ENCODE results near the gene ARHGEF25.
"Not testable (repeated sequence)": the region's sequence is repeated elsewhere in the genome, so short reads cannot be mapped to it uniquely, and the experiment has no call there.

The ARHGEF25 gene

GRCh38 chr12:57583008-57583831 is 28.0 kb upstream of the ARHGEF25 start:
- DNase-seq (ENCODE audit: low read depth, low spot score): peak; percentile 60
- Histone ChIP-seq H3K36me3 (ENCODE audit: insufficient read depth, low read length) (no peaks in the 10 kb centered on the region), H3K27ac (no peak overlapping the region)

DNA sequence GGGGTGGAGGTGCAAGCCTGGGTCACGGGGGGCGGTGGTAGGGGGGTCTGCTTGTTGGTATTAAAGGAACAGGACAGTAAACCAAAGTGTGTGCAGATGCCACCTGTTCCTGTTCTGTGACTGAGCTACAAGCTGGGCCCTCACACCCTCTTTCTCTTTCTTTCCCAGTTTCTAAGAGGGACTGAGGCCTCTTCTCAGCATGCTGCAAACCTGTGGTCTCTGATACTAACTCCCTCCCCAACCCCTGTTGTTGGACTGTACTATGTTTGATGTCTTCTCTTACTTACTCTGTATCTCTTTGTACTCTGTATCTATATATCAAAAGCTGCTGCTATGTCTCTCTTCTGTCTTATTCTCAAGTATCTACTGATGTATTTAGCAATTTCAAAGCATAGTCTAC is 27.2 kb upstream of the ARHGEF25 start:
- H3K4me3 ChIP-seq: no peak overlapping the region
- DNase-seq (ENCODE audit: low read depth, low spot score): no peak
- no peak overlapping the region for H3K27ac ChIP-seq
- no peaks in the 10 kb centered on the region for H3K36me3 ChIP-seq (ENCODE audit: insufficient read depth, low read length)
- no peak overlapping the region for H3K9ac ChIP-seq (ENCODE audit: insufficient read length)
- H3K9me3 ChIP-seq (ENCODE audit: low read depth, low read length): no peaks in the 10 kb centered on the region
- no peak for TF ChIP-seq POLR2AphosphoS5 (IDR thresholded peaks at IDR 0.05; ENCODE audit: borderline replicate concordance, low read depth, low read length)

More at GRCh38 chr12:57583008-57583831, 28.0 kb upstream of the ARHGEF25 start:
- H3K9ac ChIP-seq (ENCODE audit: insufficient read length): no peak overlapping the region
- H3K4me3 ChIP-seq: no peak overlapping the region
- TF ChIP-seq EZH2 (IDR thresholded peaks at IDR 0.05) (no peak), FOXP2 (optimal IDR thresholded peaks at IDR 0.05; ENCODE audit: control extremely low read depth, extremely low read length, insufficient read depth) (no peak), POLR2AphosphoS5 (IDR thresholded peaks at IDR 0.05; ENCODE audit: borderline replicate concordance, low read depth, low read length) (no peak)
- no peaks in the 10 kb centered on the region for H3K9me3 ChIP-seq (ENCODE audit: low read depth, low read length)

GRCh38 chr12:57584690-57585089 is 26.5 kb upstream of the ARHGEF25 start:
- no peak for TF ChIP-seq FOXP2 (optimal IDR thresholded peaks at IDR 0.05; ENCODE audit: control extremely low read depth, extremely low read length, insufficient read depth)
- TF ChIP-seq EZH2 (IDR thresholded peaks at IDR 0.05): no peak
- no peak for TF ChIP-seq POLR2AphosphoS5 (IDR thresholded peaks at IDR 0.05; ENCODE audit: borderline replicate concordance, low read depth, low read length)
- no peak overlapping the region for H3K27ac ChIP-seq
- no peaks in the 10 kb centered on the region for H3K9me3 ChIP-seq (ENCODE audit: low read depth, low read length)
- no peak overlapping the region for H3K4me3 ChIP-seq
- H3K9ac ChIP-seq (ENCODE audit: insufficient read length): no peak overlapping the region
- no peaks in the 10 kb centered on the region for H3K36me3 ChIP-seq (ENCODE audit: insufficient read depth, low read length)
- no peak for DNase-seq (ENCODE audit: low read depth, low spot score)

GRCh38 chr12:57585156-57585555 is 26.1 kb upstream of the ARHGEF25 start:
- TF ChIP-seq POLR2AphosphoS5 (IDR thresholded peaks at IDR 0.05; ENCODE audit: borderline replicate concordance, low read depth, low read length) (no peak), EZH2 (IDR thresholded peaks at IDR 0.05) (no peak), FOXP2 (optimal IDR thresholded peaks at IDR 0.05; ENCODE audit: control extremely low read depth, extremely low read length, insufficient read depth) (no peak)
- H3K4me3 ChIP-seq: no peak overlapping the region

DNA sequence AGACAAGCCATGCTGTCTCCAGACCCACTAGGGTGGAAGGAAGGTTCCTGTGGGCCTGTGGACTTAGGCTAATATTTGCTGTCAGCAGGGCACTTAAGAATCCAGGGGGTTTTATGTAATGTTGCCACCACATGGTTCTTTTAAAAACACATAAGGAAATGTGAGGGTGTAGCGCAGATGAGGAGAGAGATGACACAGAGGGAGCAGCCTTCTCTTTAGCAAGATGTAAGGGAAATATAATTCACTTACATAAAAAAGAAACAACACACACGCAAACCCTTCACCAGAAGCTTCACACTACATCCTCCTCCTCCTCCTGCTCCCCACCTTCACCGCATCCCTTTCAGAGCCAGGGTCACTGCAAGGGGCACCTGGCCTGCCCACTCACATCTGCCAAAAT is 25.1 kb upstream of the ARHGEF25 start:
- Histone ChIP-seq H3K9ac (ENCODE audit: insufficient read length) (no peak overlapping the region), H3K9me3 (ENCODE audit: low read depth, low read length) (no peaks in the 10 kb centered on the region), H3K36me3 (ENCODE audit: insufficient read depth, low read length) (no peaks in the 10 kb centered on the region), H3K4me3 (no peak overlapping the region), H3K27ac (no peak overlapping the region)
- no peak for TF ChIP-seq EZH2 (IDR thresholded peaks at IDR 0.05)
- no peak for TF ChIP-seq POLR2AphosphoS5 (IDR thresholded peaks at IDR 0.05; ENCODE audit: borderline replicate concordance, low read depth, low read length)
- no peak for TF ChIP-seq FOXP2 (optimal IDR thresholded peaks at IDR 0.05; ENCODE audit: control extremely low read depth, extremely low read length, insufficient read depth)
- DNase-seq (ENCODE audit: low read depth, low spot score): no peak

More at GRCh38 chr12:57585156-57585555, 26.1 kb upstream of the ARHGEF25 start:
- H3K9me3 ChIP-seq (ENCODE audit: low read depth, low read length): no peaks in the 10 kb centered on the region
- no peak overlapping the region for H3K9ac ChIP-seq (ENCODE audit: insufficient read length)
- H3K27ac ChIP-seq: no peak overlapping the region
- DNase-seq (ENCODE audit: low read depth, low spot score): no peak
- no peaks in the 10 kb centered on the region for H3K36me3 ChIP-seq (ENCODE audit: insufficient read depth, low read length)

- Histone ChIP-seq H3K9me3 (ENCODE audit: low read depth, low read length) (no peaks in the 10 kb centered on the region), H3K4me3 (no peak overlapping the region)
These were observed 24.3 kb upstream of the ARHGEF25 start for GRCh38 chr12:57586832-57587429.

DNA sequence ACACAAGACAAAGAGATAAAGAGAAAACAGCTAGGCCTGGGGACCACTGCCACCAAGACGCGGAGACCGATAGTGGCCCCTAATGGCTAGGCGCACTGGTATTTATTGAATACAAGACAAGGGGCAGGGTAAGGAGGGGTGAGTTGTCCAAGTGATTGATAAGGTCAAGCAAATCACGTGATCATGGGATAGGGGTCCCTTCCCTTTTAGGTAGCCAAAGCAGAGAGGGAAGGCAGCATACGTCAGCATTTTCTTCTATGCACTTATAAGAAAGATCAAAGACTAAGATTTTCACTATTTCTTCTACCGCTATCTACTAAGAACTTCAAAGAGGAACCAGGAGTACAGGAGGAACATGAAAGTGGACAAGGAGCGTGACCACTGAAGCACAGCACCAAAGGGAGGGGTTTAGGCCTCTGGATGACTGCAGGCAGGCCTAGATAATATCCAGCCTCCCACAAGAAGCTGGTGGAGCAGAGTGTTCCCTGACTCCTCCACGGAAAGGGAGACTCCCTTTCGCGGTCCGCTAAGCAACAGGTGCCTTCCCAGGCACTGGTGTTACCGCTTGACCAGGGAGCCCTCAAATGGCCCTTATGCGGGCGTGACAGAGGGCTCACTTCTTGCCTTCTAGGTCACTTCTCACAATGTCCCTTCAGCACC is 22.2 kb upstream of the ARHGEF25 start:
- DNase-seq (ENCODE audit: low read depth, low spot score); H3K9ac ChIP-seq (ENCODE audit: insufficient read length); H3K36me3 ChIP-seq (ENCODE audit: insufficient read depth, low read length); H3K9me3 ChIP-seq (ENCODE audit: low read depth, low read length); H3K27ac ChIP-seq; H3K4me3 ChIP-seq: not testable (repeated sequence)

More at GRCh38 chr12:57586832-57587429, 24.3 kb upstream of the ARHGEF25 start:
- no peak for DNase-seq (ENCODE audit: low read depth, low spot score)
- H3K9ac ChIP-seq (ENCODE audit: insufficient read length): no peak overlapping the region
- no peak overlapping the region for H3K27ac ChIP-seq
- no peaks in the 10 kb centered on the region for H3K36me3 ChIP-seq (ENCODE audit: insufficient read depth, low read length)
- TF ChIP-seq FOXP2 (optimal IDR thresholded peaks at IDR 0.05; ENCODE audit: control extremely low read depth, extremely low read length, insufficient read depth) (no peak), EZH2 (IDR thresholded peaks at IDR 0.05) (no peak), POLR2AphosphoS5 (IDR thresholded peaks at IDR 0.05; ENCODE audit: borderline replicate concordance, low read depth, low read length) (no peak)

- Histone ChIP-seq H3K9ac (ENCODE audit: insufficient read length) (peak overlapping the region; percentile 79), H3K27ac (no peak overlapping the region), H3K4me3 (peak overlapping the region; percentile 91), H3K36me3 (ENCODE audit: insufficient read depth, low read length) (no peaks in the 10 kb centered on the region; the same call in 1 of the 2 replicates), H3K9me3 (ENCODE audit: low read depth, low read length) (no peaks in the 10 kb centered on the region)
- TF ChIP-seq FOXP2 (optimal IDR thresholded peaks at IDR 0.05; ENCODE audit: control extremely low read depth, extremely low read length, insufficient read depth) (no peak), EZH2 (IDR thresholded peaks at IDR 0.05) (no peak), POLR2AphosphoS5 (IDR thresholded peaks at IDR 0.05; ENCODE audit: borderline replicate concordance, low read depth, low read length) (no peak)
- no peak for DNase-seq (ENCODE audit: low read depth, low spot score)
These were observed 20.8 kb upstream of the ARHGEF25 start for GRCh38 chr12:57590479-57590863.
